Adipose tissue (tissue), 3 donors: ENCODE data around the gene HEYL. TPM values are rescaled to one million over a fixed set of nuclear protein-coding genes. Genes with fewer than 3 reads are reported as not detected.
A peak's percentile ranks its signal among the peaks of the same experiment; 100 is the strongest.
"Not testable (repeated sequence)": the region's sequence is repeated elsewhere in the genome, so short reads cannot be mapped to it uniquely, and the experiment has no call there.

Experiments
- H3K27ac ChIP-seq: one replicate; pipeline ENCODE4 v1.5.1; 2013; ENCODE audit warnings: low read depth, low read length
- WGBS, 3 donors: extraction: QIAGEN DNeasy Blood & Tissue Kit; methylation state at CpG; one replicate each; pipeline ENCODE4 v1.1.7; 2013; 5-methylcytosine and 5-hydroxymethylcytosine counted together
- polyA plus RNA-seq, 3 donors: library from polyadenylated mRNA; stranded (reverse); fragments of 200-250 nt; gene quantifications; one replicate each; pipeline ENCODE4 v1.2.3, GENCODE V29; 2013
- donor health status: healthy with polysubstance abuse.
- donor health status: Bipolar disorder and iron deficiency.
- donor health status: healthy.

Gene HEYL
- polyA plus RNA-seq, 3 donors = 11.3 to 38.1 (median 16.6) TPM

DNA sequence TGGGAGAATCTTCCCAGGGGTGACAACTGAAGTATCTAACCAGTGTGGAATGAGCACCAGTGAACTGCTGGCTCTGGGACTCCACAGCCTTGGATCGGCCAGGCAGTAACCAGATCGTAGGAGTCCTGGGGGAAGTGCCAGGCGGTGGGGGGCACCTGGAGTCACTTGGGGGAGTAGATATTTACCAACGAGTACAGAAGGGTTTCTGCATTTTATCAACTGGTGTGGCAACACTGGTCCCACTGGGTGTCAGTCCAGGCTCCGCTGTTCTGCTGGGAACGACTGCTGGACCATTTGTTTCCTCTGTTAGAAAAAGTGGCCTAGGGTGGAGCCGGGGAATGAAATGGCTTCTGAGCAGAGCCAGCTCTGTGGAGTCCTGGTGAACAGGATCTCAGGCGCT, 14.4 kb downstream of the HEYL start:
- H3K27ac ChIP-seq = no peak overlapping the region
- 63 to 74% (median 71%) methylated on average over 8 of the region's 8 CpGs for WGBS, 3 donors

DNA sequence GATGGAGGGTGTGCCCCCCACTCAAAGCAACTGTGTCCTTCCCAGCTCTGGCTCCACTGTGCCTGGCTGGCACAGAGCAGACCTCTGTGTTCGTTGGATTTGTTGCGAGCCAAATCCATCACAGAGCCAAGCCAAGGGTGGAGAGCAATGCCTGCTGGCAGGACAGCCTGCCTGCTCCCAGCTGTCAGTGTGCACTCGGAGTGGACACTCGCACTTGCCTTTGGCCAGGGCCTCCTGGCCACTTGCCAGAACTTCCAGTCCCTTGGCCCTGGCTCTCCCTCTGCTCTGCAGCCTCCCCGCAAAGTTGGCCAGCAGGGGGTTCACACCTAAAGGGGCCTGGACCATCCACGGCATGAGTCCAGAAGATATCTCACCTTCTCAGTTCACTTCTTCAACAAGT, 16.4 kb downstream of the HEYL start:
- H3K27ac ChIP-seq = no peak overlapping the region
- WGBS, 3 donors = 45 to 67% (median 62%) methylated on average over 6 of the region's 6 CpGs

DNA sequence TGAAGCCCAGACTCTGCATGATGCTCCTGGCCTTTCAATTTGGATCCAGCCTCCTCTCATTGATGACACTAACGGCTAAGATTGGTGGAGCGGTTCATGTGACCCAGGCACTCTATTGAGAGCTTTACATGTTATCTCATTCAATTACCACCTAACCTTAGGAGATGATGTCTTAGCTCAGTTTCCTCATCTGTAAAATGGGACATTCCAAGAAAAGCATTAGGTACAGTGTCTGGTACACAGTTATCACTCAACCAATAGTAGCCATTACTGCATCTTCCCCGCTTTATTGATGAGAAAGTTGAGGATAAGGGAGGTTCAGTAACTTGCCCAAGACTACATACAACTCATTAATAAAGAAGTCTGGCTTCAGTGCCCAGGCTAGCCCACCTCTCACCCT, 17.0 kb downstream of the HEYL start:
- H3K27ac ChIP-seq = no peak overlapping the region
- WGBS, 3 donors = 94 to 100% (median 96%) methylated on average over 3 of the region's 3 CpGs

DNA sequence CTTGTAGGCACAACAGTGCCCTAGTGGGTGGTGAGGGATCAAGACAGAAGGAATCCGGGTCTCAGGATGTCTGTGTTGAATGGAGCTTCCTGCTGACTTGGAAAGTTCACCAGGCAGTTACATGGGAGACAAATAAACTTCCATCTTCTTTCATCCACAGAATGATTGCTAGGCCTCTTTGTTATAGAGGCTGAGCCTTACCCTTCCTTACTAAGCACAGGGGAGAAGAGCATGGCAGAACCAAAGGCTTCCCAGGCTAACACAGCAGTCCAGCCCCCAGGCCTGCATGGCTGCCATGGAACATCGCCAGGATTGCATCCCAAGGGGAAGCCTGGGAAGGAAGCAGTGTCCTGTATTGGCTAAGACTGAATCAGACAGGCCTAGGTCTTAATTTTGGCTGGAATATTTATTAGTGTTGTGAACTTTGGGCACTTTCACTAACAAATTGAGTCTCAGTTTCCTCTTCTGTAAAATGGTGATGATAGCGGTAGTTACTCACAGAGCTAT, 18.7 kb downstream of the HEYL start:
- WGBS, 3 donors = 73 to 83% (median 76%) methylated on average over 3 of the region's 3 CpGs
- no peak overlapping the region for H3K27ac ChIP-seq

DNA sequence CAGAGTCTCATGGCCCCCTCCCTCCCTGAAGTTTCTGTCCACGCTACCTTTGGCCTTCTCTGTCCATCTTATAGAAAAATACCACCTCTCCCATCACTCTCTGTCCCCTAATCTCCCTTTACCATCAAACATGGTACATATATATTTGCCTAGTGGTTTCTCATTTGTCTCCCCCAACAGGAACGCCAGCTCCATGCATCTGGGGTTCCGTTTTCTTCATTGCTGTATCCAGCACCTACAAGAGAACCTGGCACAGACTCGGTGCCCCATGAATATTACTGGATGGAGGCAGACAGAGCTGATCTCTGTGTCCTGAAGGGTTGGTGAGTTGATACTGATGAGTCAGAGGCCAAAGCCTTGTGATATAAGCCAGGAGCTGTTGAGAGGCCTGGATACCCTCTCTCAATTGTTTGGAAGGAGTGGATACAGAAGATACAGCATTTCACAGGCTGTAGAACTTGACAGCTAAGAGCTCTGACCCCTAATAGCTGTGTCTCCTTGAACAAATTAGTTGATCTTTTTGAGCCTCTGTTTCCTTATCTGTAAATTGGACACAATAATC, 21.9 kb downstream of the HEYL start:
- WGBS, 3 donors = 86 to 93% (median 89%) methylated on average over 4 of the region's 4 CpGs

DNA sequence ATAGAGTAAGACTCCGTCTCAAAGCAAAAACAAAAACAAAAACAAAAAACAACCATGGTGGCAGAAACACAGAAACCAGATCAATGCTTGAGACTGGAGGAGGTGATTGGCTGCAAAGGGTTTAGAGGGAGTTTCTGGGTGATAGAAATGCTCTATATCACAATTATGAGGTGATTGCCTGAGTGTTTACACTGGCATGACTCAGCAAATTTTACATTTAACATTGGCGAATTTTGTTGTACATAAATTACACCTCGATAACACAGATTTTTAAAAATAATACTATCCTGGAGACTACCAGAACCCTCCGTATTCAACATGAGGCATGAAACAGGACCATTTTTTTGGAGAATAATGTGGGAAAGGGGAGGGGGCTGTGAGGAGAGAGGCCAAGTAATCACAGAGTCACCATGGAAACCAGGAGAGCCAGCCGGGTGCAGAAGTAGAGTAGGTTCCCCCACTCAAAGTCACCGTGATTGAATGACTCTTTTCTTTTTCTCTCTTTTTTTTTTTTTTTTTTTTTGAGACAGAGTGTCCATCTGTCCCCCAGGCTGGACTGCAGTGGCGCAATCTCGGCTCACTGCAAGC, 24.3 kb downstream of the HEYL start:
- WGBS, 3 donors = 73 to 83% (median 74%) methylated on average over 8 of the region's 8 CpGs
- H3K27ac ChIP-seq = no peak overlapping the region

More for the DNA sequence above, 21.9 kb downstream of the HEYL start:
- H3K27ac ChIP-seq = no peak overlapping the region

DNA sequence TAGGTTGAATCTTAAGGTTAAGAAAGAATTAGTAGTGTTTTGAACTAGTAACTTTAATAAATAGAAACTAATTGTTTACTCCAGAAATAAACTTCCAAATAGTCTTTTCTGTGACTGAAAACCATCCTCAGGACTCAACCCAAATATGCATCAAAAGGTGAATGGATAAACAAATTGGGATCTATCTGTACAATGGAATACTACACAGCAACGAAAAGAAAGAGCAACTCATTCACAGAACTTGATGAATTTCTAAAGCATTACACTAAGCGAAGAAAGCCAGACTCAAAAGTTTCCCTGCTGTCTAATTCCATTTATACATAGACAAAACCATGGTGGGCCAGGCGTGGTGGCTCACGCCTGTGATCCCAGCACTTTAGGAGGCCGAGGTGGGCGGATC, 25.0 kb downstream of the HEYL start:
- no peak overlapping the region for H3K27ac ChIP-seq
- WGBS, 3 donors = 92 to 98% (median 96%) methylated on average over 6 of the region's 6 CpGs

DNA sequence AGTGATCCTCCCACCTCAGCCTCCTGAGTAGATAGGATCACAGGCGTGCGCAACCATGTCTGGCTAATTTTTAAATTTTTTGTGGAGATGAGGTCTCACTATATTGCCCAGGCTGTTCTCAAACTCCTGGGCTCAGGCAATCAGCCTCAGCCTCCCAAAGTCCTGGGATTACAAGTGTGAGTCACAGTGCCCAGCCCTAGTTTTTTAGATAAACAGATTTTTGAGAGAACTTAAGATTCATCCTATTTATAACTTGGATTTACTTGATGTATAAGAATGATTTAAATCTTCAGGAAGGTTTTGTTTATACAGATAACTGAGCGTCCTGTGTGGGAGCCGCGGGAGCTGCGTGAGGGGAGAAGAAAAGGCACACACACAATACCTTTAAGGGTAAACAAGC, 26.2 kb downstream of the HEYL start:
- H3K27ac ChIP-seq = no peak overlapping the region
- 82 to 90% (median 85%) methylated on average over 6 of the region's 6 CpGs for WGBS, 3 donors

DNA sequence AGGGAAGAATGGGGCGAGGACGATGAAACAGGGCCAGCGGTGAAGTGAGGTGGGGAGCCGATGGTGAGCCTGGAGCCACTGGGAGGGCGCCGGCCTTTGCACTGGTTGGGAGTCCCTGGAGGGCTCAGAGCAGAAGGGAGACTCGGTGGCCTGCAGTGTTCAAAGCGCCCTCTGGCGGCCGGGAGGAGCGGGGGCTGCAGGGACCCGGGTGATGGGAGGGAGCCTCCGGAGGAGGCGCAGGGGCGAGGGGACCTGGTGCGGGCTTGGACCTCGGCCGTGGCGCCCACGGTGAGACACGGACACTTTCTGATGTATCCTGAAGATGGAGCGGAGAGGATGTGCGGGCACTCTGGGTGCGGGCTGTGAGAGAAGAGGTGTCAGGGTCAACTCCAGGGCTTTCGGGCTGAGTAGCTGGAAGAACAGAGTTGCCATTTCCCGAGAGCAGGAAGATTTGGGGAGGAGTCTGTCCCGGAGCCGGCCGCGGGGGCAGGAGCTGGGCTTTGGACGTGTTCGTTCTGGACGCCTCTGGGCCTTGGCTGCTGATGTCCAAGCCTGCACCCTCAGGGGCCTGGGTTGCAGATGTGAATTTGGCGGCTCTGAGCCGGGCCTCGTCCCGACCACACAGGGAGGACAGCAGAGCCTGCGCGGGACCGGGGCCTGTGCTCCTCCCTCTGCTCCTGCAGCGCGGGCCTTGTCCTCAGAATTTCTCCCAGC, 29.7 kb downstream of the HEYL start:
- 24 to 45% (median 30%) methylated on average over 38 to 42 of the region's 42 CpGs for WGBS, 3 donors

DNA sequence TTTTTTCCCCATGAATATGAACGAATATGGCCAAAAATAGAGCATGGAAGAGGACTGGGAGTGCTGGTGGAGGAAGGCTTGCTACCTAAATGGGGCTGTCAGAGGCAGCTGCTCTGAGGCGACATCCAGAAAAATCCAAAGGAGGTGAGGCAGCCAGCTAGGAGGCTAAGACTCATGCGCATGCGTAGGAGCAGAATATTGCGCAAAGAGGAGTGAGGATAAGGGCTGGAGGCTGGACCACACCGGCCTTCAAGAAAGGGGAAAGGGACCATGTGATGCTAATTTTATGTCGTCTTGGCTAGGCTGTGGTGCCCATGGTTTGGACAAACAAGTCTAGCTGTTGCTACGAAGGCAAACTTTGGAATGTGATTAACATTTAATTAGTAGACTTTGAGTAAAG, 30.5 kb downstream of the HEYL start:
- WGBS, 3 donors = 81 to 85% (median 82%) methylated on average over 8 of the region's 8 CpGs
- no peak overlapping the region for H3K27ac ChIP-seq

More for the DNA sequence above, 29.7 kb downstream of the HEYL start:
- no peak overlapping the region for H3K27ac ChIP-seq

DNA sequence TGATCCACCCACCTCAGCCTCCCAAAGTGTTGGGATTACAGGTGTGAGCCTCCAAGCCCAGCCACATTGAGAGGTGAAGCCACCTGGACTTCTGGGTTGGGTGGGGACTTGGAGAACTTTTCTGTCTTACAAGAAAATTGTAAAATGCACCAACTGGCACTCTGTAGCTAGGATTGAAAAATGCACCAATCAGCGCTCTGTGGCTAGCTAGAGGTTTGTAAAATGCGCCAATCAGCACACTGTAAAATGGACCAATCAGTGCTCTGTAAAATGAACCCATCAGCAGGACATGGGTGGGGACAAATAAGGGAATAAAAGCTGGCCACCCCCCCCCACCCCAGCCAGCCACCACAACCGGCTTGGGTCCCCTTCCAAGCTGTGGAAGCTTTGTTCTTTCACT, 35.8 kb downstream of the HEYL start:
- H3K27ac ChIP-seq = not testable (repeated sequence)
- 84 to 90% (median 87%) methylated on average over 3 of the region's 3 CpGs for WGBS, 3 donors

DNA sequence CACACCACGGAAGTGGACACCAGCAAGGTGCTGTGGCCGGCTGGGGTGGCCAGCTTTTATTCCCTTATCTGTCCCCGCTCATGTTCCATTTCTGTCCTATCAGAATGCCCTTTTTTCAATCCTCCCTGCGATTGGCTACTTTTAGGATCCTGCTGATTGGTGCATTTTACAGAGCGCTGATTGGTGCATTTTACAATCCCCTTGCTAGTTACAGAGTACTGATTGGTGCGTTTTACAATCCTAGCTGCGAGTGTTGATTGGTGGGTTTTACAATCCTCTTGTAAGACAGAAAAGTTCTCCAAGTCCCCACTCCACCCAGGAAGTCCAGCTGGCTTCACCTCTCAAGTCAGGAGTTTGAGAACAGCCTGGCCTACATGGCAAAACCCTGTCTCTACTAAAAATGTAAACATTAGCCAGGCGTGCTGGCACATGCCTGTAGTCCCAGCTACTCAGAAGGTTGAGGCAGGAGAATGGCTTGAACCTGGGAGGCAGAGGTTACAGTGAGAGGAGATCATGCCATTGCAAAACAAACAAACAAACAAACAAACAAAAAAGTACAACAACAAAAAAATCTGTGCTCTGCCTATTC, 37.7 kb downstream of the HEYL start:
- WGBS, 3 donors = 91 to 94% (median 94%) methylated on average over 8 of the region's 8 CpGs
- H3K27ac ChIP-seq = not testable (repeated sequence)

DNA sequence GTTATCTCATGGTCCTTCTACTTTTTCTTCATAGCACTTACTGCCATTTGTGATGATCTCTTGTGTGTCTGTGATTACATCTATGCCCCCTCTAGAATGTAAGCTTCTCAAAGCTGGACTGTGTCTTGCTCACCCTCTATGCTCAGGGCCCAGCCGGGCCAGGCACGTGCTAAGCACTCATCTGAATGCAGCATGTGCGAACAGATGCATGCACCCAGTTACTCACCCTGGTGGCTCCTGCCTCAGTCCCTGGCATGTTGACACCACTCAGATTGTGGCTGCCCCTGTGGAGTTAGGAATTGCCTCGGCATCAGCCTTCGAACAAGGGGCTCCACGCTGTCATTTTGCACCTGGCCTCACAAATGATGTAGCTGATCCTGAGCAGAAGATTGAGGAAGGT, 43.3 kb downstream of the HEYL start:
- WGBS, 3 donors = 86 to 90% (median 89%) methylated on average over 6 of the region's 6 CpGs
- no peak overlapping the region for H3K27ac ChIP-seq

DNA sequence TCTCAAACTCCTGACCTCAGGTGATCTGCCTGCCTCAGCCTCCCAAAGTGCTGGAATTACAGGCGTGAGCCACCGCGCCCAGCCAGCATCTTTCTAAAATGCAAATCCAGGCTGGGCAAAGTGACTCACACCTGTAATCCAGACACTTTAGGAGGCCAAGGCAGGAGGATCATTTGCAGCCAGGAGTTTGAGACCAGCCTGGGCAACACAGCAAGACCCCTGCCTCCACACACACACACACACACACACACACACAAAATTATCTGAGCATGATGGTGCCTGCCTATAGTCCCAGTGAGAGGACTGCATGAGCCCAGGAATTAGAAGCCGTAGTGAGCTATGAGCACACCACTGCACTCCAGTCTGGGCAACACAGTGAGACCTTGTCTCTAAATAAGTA, 46.1 kb downstream of the HEYL start:
- H3K27ac ChIP-seq = no peak overlapping the region
- WGBS, 3 donors = 94 to 98% (median 97%) methylated on average over 4 of the region's 4 CpGs

DNA sequence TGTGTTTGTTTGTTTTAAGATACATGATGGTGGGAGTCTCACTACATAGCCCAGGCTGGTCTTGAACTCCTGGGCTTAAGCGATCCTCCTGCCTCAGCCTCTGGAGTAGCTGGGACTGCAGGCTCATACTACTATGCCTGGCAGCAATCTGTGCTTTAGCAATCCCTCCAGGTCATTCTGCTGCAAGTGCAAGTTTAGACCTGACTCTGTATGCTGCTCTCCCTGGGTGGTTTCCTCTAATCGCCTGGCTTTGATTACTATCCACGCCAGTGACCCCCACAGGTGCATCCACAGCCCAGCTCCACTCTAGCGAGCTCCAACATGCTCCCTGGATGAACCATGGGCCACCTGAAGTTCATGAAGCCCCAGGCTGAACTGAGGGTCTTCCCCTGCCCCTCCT, 47.4 kb downstream of the HEYL start:
- WGBS, 3 donors = 87 to 97% (median 89%) methylated on average over 4 of the region's 4 CpGs
- no peak overlapping the region for H3K27ac ChIP-seq

DNA sequence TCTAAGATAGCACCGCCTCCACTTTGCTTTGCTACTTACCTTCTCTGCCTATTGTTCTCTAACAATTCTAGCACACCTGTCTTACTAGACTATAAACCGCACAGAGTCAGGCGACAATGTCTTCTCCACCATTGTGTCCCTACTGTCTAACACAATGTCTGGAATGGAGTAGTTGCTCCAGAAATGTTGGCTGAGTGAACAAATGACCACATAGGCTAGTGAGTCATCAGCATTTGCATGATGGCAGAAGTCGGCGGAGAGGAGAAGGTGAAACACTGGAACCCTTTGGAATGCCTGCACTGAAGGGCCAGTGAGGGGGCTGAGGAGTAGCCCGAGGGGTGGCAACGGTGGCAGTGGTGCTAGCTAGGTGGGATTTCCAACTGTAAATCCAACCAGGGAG, 48.9 kb downstream of the HEYL start:
- no peak overlapping the region for H3K27ac ChIP-seq
- WGBS, 3 donors = 87 to 92% (median 89%) methylated on average over 7 of the region's 7 CpGs

DNA sequence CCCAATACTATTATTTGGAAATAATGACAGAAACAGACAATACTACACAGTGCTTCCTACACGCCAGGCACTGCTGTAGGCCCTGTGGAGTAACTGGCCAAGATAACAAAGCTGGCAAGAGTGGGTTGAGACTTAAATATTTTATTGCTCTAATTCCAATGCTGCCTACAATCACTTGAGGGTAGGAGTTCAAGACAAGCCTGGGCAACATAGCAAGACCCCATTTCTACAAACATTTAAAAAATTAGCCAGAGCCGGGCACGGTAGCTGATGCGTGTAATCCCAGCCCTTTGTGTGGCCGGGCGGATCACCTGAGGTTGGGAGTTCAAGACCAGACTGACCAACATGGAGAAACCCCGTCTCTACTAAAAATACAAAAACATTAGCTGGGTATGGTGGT, 53.5 kb downstream of the HEYL start:
- no peak overlapping the region for H3K27ac ChIP-seq
- 95 to 98% (median 96%) methylated on average over 7 of the region's 7 CpGs for WGBS, 3 donors

DNA sequence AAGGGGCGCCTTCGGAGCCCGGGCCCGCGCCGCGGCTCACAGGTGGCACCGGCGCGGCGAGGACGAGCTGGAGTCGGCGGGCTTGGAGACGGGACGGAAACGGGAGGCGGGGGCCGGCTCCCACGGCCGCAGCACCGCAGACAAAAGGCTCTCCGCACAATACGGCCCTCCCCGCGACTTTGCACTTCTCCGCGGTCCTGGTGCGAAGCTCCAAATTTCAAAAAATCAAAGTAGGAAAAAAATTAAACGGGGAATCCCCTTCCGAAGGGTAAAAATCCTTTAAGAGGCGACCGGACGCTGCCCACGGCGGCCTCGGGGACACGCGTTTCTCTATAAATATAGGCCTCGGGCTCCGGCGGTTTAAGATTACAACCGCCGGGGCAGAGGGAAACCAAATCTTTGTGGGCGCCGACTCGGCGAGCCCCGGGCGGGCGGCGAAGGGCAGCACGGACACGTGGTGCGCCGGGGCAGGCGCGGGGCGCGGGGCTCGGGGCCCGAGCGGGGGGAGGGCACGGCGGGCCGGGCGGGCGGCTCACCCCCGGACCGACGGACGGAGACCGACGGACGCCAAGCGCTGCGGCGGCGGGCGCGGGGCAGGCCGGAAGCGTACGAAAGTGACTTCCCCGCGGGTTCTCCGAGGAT, 63.3 kb downstream of the HEYL start:
- peak overlapping the region; percentile 58 for H3K27ac ChIP-seq

More for the DNA sequence above, 63.3 kb downstream of the HEYL start:
- WGBS, 3 donors = 0 to 1% (median 1%) methylated on average over 68 to 87 of the region's 87 CpGs
